HEK293T (cell line): ENCODE data around the gene SEMA5A.

ENCODE experiments used
- ARNT ChIP-seq: fragments of 450-650 bp; IDR thresholded peaks from 2 replicates; pipeline ENCODE4 v1.6.1; 2017; ENCODE audit warnings: mild to moderate bottlenecking
- CTBP1 ChIP-seq: fragments of 450-650 bp; IDR thresholded peaks from 2 replicates; pipeline ENCODE4 v1.6.1; 2016; ENCODE audit warnings: borderline replicate concordance
- ELF4 ChIP-seq: fragments of 450-650 bp; IDR thresholded peaks from 2 replicates; pipeline ENCODE4 v1.6.1; 2017; ENCODE audit warnings: antibody characterized with exemption
- FOXA1 ChIP-seq: fragments of 450-650 bp; IDR thresholded peaks from 2 replicates; pipeline ENCODE4 v1.6.1; 2016; ENCODE audit warnings: mild to moderate bottlenecking
- FOXK2 ChIP-seq: fragments of 450-650 bp; IDR thresholded peaks from 2 replicates; pipeline ENCODE4 v1.6.1; 2016; ENCODE audit warnings: mild to moderate bottlenecking
- FOXM1 ChIP-seq: fragments of 450-650 bp; IDR thresholded peaks from 2 replicates; pipeline ENCODE4 v1.6.1; 2017; ENCODE audit warnings: mild to moderate bottlenecking, borderline replicate concordance
- LEF1 ChIP-seq: fragments of 450-650 bp; IDR thresholded peaks from 2 replicates; pipeline ENCODE4 v1.6.1; 2017; ENCODE audit warnings: mild to moderate bottlenecking, borderline replicate concordance
- SP1 ChIP-seq: fragments of 450-650 bp; IDR thresholded peaks from 2 replicates; pipeline ENCODE4 v1.6.1; 2017
- SUZ12 ChIP-seq: fragments of 450-650 bp; IDR thresholded peaks from 2 replicates; pipeline ENCODE4 v1.6.1; 2016; ENCODE audit warnings: mild to moderate bottlenecking
- TARDBP ChIP-seq: fragments of 450-650 bp; IDR thresholded peaks from 2 replicates; pipeline ENCODE4 v1.6.1; 2016
- ZNF384 ChIP-seq: fragments of 450-650 bp; IDR thresholded peaks from 2 replicates; pipeline ENCODE4 v1.6.1; 2016
- TF ChIP-seq, protein P1 (sequence below): fragments of 450-650 bp; IDR thresholded peaks from 2 replicates; pipeline ENCODE4 v1.6.1; 2016

DNA sequence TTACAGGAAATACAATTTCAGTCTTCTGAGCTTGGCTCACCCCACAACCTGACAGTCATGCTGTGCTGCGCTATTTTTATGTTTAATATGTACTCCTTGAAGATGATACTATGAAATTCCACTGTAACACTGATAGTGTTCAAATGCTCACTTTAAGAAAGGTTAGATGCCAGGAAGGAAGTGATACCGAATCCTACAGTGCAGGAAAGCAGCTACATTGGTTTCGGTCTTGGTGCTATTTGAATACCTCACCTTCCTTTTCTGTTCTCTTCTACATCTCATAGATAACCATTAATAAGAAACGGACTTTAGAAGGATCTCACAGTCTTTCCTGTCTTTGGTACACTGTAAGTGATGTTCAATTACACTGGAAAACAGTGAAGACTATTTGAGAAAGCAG lies 117.6 kb downstream of the SEMA5A start:
- no peak for TF ChIP-seq ARNT
- TF ChIP-seq SUZ12: no peak
- no peak for TF ChIP-seq ZNF384
- TF ChIP-seq TARDBP: no peak
- no peak for TF ChIP-seq FOXK2
- TF ChIP-seq ELF4: no peak
- TF ChIP-seq CTBP1: no peak
- no peak for TF ChIP-seq FOXM1
- TF ChIP-seq SP1: no peak
- TF ChIP-seq LEF1: no peak
- no peak for TF ChIP-seq FOXA1
- TF ChIP-seq, protein P1, sequence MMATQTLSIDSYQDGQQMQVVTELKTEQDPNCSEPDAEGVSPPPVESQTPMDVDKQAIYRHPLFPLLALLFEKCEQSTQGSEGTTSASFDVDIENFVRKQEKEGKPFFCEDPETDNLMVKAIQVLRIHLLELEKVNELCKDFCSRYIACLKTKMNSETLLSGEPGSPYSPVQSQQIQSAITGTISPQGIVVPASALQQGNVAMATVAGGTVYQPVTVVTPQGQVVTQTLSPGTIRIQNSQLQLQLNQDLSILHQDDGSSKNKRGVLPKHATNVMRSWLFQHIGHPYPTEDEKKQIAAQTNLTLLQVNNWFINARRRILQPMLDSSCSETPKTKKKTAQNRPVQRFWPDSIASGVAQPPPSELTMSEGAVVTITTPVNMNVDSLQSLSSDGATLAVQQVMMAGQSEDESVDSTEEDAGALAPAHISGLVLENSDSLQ: no peak
